Rectal smooth muscle tissue (tissue), 1 donor: Measurements from ENCODE around the gene DRAM1.

Experiments used
- H3K27ac ChIP-seq: one replicate; pipeline ENCODE4 v1.7.0; 2013; ENCODE audit warnings: low read depth, low read length, inconsistent platforms
- H3K27me3 ChIP-seq: one replicate; pipeline ENCODE4 v1.7.0; 2013; ENCODE audit warnings: low read length; ENCODE audit not compliant: control insufficient read depth, insufficient read depth
- H3K36me3 ChIP-seq: one replicate; pipeline ENCODE4 v1.7.0; 2013; ENCODE audit warnings: low read length; ENCODE audit not compliant: control insufficient read depth, insufficient read depth
- H3K4me1 ChIP-seq: one replicate; pipeline ENCODE4 v1.7.0; 2013; ENCODE audit warnings: low read length; ENCODE audit not compliant: control insufficient read depth, insufficient read depth
- H3K4me3 ChIP-seq: one replicate; pipeline ENCODE4 v1.7.0; 2013; ENCODE audit warnings: low read length
- H3K9ac ChIP-seq: one replicate; pipeline ENCODE4 v1.7.0; 2013; ENCODE audit warnings: low read length

DRAM1 gene

GRCh38 chr12:101876861-101877805, at the start of gene DRAM1:
DRAM1 (plus strand) TSS chr12:101877580; CDS start chr12:101877790, 210 bp downstream.
- H3K4me3 ChIP-seq, result peak within 1 kb of the TSS; percentile 98
- peak within 1 kb of the TSS; percentile 95 for H3K27ac ChIP-seq
- peak within 1 kb of the TSS; percentile 84 for H3K9ac ChIP-seq
- no peaks in the 10 kb centered on the region for H3K27me3 ChIP-seq
- no peaks in the 10 kb centered on the region for H3K36me3 ChIP-seq
- peaks cover 4% of the 10 kb centered on the region for H3K4me1 ChIP-seq

GRCh38 chr12:101828463-101829196, 48.8 kb upstream of the DRAM1 start:
- Histone ChIP-seq H3K9ac (no peak overlapping the region), H3K36me3 (no peaks in the 10 kb centered on the region), H3K4me1 (peaks cover 10% of the 10 kb centered on the region), H3K27ac (no peak overlapping the region), H3K4me3 (peak overlapping the region; percentile 29), H3K27me3 (no peaks in the 10 kb centered on the region)

- peak overlapping the region; percentile 74 for H3K9ac ChIP-seq
- peaks cover 5% of the 10 kb centered on the region for H3K4me1 ChIP-seq
- peak overlapping the region; percentile 16 for H3K27ac ChIP-seq
- no peaks in the 10 kb centered on the region for H3K36me3 ChIP-seq
- peak overlapping the region; percentile 83 for H3K4me3 ChIP-seq
- H3K27me3 ChIP-seq, result no peaks in the 10 kb centered on the region
Measured at GRCh38 chr12:101829639-101830366, 47.6 kb upstream of the DRAM1 start.

GRCh38 chr12:101830367-101831325, 46.7 kb upstream of the DRAM1 start, which contains the start of gene GNPTAB:
GNPTAB (minus strand) TSS chr12:101830959; CDS start chr12:101830675, 284 bp downstream.
- peak within 1 kb of the TSS; percentile 83 for H3K4me3 ChIP-seq

GRCh38 chr12:101832030-101832429, 45.4 kb upstream of the DRAM1 start:
- peaks cover 3% of the 10 kb centered on the region for H3K4me1 ChIP-seq
- no peak overlapping the region for H3K9ac ChIP-seq
- no peak overlapping the region for H3K27ac ChIP-seq
- no peak overlapping the region for H3K4me3 ChIP-seq
- no peaks in the 10 kb centered on the region for H3K27me3 ChIP-seq
- H3K36me3 ChIP-seq, result no peaks in the 10 kb centered on the region

More at GRCh38 chr12:101830367-101831325, 46.7 kb upstream of the DRAM1 start, which contains the start of gene GNPTAB:
- no peaks in the 10 kb centered on the region for H3K27me3 ChIP-seq
- peaks cover 3% of the 10 kb centered on the region for H3K4me1 ChIP-seq
- H3K36me3 ChIP-seq, result no peaks in the 10 kb centered on the region
- H3K27ac ChIP-seq, result peak within 1 kb of the TSS; percentile 16
- peak within 1 kb of the TSS; percentile 74 for H3K9ac ChIP-seq

GRCh38 chr12:101838628-101839323, 38.6 kb upstream of the DRAM1 start:
- H3K36me3 ChIP-seq, result no peaks in the 10 kb centered on the region
- no peaks in the 10 kb centered on the region for H3K27me3 ChIP-seq
- H3K4me3 ChIP-seq, result no peak overlapping the region
- H3K27ac ChIP-seq, result no peak overlapping the region
- no peak overlapping the region for H3K9ac ChIP-seq
- no peaks in the 10 kb centered on the region for H3K4me1 ChIP-seq

- H3K36me3 ChIP-seq, result no peaks in the 10 kb centered on the region
- no peak overlapping the region for H3K9ac ChIP-seq
- no peaks in the 10 kb centered on the region for H3K27me3 ChIP-seq
- no peak overlapping the region for H3K27ac ChIP-seq
- no peaks in the 10 kb centered on the region for H3K4me1 ChIP-seq
- H3K4me3 ChIP-seq, result no peak overlapping the region
Measured at GRCh38 chr12:101839324-101840283, 37.8 kb upstream of the DRAM1 start.

GRCh38 chr12:101841069-101841468, 36.3 kb upstream of the DRAM1 start:
- Histone ChIP-seq H3K27ac (no peak overlapping the region), H3K36me3 (no peaks in the 10 kb centered on the region), H3K4me3 (no peak overlapping the region), H3K27me3 (no peaks in the 10 kb centered on the region), H3K9ac (no peak overlapping the region), H3K4me1 (no peaks in the 10 kb centered on the region)

GRCh38 chr12:101845137-101845711, 32.2 kb upstream of the DRAM1 start:
- H3K36me3 ChIP-seq, result no peaks in the 10 kb centered on the region
- no peak overlapping the region for H3K4me3 ChIP-seq
- no peaks in the 10 kb centered on the region for H3K27me3 ChIP-seq
- H3K27ac ChIP-seq, result no peak overlapping the region
- H3K4me1 ChIP-seq, result no peaks in the 10 kb centered on the region
- H3K9ac ChIP-seq, result no peak overlapping the region

- no peaks in the 10 kb centered on the region for H3K4me1 ChIP-seq
- H3K36me3 ChIP-seq, result no peaks in the 10 kb centered on the region
- no peak overlapping the region for H3K4me3 ChIP-seq
- H3K27ac ChIP-seq, result no peak overlapping the region
- no peaks in the 10 kb centered on the region for H3K27me3 ChIP-seq
- no peak overlapping the region for H3K9ac ChIP-seq
Measured at GRCh38 chr12:101847325-101847724, 30.1 kb upstream of the DRAM1 start.
